Activated T-helper 1 cell treated with anti-CD3 and anti-CD28 coated beads, Interleukin-2, amount 50 U/mL, for 16 hours (primary cell): ENCODE results near the gene PCTP.

Experiments used
- DNase-seq, 2 donors: peaks; one replicate each; pipeline ENCODE4 v3.0.0-alpha.2; 2020; ENCODE audit warnings: low read depth in 1 of 2, low spot score in 1 of 2

Gene PCTP

GRCh38 chr17:55727275-55727674 lies 23.6 kb upstream of the PCTP start:
- DNase-seq: no peak

GRCh38 chr17:55727920-55728319 lies 22.9 kb upstream of the PCTP start:
- DNase-seq: no peak

DNA sequence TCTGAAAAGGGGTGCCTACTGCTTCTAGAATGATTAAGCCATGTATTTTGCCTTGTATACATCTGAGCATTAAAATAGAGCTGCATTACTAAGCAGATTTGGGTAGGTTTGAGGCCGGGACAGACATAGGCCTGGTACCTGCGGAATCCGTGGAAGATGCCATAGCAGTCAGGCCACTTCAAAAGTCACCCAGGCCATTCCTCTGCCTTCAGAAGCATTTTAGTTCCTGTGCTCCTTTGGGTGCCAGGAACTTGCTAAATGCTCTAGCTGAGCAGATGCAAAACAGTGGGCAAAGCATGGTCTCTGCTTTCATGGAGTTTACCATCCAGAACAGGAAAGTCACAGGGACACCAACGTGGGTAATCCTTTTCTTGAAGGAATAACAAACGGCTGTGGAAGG lies 22.5 kb upstream of the PCTP start:
- DNase-seq: no peak

- DNase-seq: no peak
Observed at GRCh38 chr17:55728833-55729232, 22.0 kb upstream of the PCTP start.

GRCh38 chr17:55729484-55729883 lies 21.4 kb upstream of the PCTP start:
- DNase-seq: no peak

- DNase-seq: no peak
Observed at GRCh38 chr17:55730380-55730779, 20.5 kb upstream of the PCTP start.

GRCh38 chr17:55730808-55731207 lies 20.0 kb upstream of the PCTP start:
- DNase-seq: no peak

DNA sequence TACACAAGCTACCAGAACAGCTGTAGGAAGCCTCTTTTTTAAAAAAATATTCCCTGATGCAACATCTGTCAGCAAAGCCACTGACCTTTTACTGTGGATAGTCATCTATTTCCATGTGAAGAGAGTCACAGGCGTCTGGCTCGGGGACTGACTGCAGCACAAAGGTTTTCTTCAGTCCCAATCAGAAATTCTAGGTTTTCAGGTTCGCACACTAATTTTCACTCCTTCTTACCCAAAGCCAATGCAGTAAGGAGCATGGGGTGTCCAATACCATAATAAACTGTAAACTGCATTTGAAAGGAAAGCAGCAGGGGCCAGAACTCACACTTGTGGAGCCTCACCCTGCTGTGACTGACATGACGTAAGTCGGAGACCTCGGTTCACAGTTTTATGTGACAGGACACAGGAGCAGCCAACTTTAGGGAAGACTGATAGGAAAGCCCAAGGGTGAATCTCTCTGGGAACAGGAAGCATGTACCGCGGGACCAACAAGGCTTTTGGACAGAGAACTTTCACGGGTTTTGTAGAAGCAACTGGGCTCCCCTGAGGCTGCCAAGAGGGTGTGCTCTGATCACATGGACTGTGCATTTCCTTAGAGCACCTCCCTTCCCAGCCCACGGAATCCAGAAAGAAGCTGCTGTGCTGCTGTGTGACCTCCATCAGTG lies 19.1 kb upstream of the PCTP start:
- no peak for DNase-seq

DNA sequence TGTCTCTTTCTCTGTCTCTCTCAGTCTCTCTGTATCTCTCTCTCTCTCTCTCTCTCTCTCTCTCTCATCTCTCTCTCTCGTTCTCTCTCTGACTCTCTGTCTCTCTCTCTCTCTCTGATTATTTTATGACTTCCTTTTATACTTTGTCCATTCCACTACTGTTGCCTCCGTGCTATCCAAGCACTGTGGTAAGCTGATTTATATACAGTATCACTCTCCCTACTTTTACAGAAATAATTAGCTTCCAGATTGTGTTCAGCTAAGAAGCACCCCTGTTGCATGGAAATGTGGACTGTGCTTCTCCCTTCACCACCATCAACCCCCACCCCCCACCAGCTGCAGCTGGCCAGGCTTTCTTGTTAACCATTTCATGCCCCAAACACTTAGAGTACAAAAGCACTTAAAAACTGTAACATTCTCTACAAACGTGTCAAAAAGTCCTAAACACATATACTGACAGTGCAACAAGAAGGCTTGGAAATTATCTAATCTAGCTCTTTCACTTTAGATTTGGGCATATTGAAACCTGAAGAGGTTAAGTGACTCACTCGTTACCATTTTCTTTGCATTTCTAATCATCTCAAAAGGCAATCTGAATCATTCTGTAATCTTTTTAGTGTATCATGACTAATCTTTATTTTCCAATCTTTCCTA lies 16.6 kb upstream of the PCTP start:
- no peak for DNase-seq

GRCh38 chr17:55735731-55736405 lies 15.0 kb upstream of the PCTP start:
- DNase-seq: no peak

- DNase-seq: no peak
Observed at GRCh38 chr17:55737976-55738501, 12.8 kb upstream of the PCTP start.

DNA sequence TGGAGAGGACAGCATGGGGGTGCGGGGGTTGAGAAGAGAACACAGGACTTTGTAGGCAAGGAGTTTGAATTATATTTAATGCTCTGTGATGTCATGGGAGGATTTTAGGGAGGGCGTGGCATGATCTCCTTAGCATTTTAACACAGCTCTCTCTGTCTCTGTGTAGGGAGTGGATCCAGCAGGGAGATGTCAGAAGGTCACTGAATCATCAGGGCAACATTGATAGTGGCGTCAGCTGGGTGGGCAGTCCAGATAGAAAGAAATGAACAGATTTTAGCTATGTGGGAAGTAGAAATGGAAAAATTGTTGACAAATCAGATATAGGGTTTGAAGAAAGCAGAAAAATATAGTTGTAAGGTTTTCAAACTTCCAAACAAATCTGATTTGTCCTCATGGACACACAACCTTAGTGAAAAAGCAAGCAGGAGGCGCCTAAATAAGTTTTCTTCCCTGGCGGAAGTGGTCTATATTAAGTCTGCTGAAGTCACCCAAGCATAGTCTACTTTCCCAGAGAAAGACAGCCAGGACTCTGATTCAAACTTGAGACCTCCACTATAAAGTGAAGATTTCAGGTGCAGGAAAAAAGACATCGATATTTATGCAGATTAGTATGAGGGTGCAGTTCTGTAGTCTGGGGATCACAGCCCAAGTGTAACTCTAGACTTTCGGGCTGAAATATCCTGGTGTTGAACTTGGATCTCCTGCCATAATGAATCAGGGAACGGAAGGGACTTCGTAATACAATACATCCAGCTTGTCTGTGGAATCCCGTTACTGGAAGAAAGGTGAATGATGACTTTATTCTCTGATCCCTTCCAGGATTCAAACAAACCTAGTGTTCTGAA lies 10.1 kb upstream of the PCTP start:
- DNase-seq: no peak

GRCh38 chr17:55741356-55741700 lies 9.5 kb upstream of the PCTP start:
- DNase-seq: no peak

DNA sequence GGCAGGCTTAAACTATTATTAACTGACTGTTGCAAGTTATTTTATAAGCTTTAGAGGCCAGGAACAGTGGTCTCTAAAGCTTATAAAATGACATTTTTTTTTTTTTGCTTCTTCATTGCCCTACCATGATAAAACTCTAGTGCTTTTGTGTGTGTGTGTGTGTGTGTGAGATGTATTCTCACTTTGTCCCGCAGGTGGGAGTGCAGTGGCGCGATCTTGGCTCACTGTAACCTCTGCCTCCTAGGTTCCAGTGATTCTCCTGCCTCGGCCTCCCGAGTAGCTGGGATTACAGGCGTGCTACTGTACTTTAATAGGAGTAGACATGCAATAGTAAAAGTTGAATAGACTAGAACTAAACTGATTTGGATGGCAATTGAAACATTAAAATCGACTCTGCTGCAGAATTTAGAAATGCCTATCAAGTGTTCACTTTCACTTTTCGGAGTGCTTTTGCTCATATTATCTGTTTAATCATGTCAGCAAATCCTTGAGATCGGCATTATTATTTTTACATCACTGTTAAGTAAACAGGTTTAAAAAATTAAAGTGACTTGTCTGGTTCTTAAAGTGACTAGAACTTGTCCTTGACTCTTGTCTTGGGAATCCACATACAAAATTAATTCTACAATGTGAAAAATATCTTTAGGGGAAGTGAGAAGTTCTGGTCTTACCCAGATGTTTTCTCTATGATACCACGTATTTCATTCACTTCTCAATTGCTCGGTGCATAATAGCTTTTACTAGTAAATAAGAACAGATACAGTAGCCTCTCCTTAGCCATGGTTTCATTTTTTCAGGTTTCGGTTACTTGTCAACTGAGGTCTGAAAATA lies 8.4 kb upstream of the PCTP start:
- DNase-seq: no peak

GRCh38 chr17:55743103-55743679 lies 7.7 kb upstream of the PCTP start:
- DNase-seq: no peak

DNA sequence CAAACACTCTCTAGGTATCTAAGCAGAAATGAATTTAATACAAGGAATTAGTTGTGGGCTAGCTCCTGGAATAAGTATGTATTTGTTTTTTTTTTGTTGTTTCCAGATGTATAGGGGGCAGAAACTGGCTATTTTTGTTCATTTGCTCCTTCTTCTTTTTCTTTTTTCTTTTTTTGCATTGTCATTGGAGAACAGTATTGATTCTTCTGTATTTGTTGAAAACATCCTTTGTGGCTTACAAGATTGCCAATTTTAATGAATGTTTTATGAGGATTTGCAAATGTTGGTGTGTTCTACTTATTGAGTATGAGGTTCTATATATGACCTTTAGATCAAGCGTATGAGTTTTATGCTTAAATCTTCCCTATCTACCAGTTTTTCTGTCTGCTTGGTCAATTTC lies 5.6 kb upstream of the PCTP start:
- no peak for DNase-seq

- no peak for DNase-seq
Observed at GRCh38 chr17:55746466-55746865, 4.4 kb upstream of the PCTP start.

DNA sequence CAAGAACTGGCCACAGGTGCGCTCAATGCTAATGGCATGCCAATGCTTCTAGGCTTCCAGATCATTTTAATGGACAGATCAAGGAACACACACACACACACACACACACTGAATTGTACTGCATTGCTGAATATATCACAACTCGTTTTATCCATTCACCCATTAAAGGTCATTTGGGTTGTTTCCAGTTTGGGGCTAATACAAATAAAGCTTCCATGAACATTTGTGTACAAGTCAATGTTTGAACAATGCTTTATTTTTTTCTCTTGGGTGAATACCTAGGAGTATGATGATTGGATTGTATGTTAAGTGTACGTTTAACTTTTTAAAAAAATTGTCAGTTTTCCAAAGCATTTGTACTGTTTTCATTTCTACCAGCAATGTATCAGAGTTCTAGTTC lies 3.6 kb upstream of the PCTP start:
- DNase-seq: no peak

DNA sequence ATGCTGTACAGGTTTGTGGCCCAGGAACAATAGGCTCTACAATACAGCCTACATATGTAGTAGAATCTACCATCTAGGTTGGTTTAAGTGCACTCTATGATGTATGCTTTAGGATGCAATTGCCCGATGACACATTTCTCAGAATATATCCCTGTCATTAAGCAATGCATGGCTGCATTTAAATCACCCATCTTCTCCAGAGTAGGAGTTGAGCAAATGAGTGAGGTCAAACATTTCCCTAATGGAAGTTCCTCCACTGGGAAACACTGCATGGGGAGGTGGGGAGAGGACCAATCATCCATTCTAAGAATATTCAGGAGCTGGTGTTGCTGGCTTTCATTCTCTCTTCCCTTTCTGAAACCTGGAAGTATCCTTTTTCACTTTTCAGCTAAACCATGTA lies 2.0 kb upstream of the PCTP start:
- no peak for DNase-seq

DNA sequence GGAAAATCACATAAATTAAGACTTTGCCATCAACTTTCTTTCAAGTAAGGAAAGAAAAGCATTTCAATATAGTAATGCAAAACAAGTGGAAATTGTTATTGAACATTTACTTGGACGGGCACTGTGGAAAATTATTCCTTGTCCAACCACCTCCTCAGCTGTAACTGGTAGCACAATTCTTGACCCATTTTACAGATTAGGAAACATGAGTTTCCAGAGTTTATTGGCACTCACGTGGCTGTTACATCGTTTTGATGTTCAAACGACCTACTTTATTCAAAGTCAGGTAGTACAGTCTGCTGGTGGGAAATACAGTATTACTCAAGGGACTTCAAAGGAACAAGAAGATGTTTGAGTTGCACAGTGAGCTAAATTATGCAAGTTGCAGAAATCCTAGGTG lies 866 bp upstream of the PCTP start:
- DNase-seq: no peak
